Measurements from ENCODE around the gene GNPNAT1.
A peak's percentile ranks its signal among the peaks of the same experiment; 100 is the strongest.
"Not testable (repeated sequence)": the region's sequence is repeated elsewhere in the genome, so short reads cannot be mapped to it uniquely, and the experiment has no call there.

The GNPNAT1 gene

GRCh38 chr14:52790011-52790755 is 1.2 kb downstream of the GNPNAT1 start:
- no peak for DNase-seq (ENCODE audit: low read depth in 2 of 2)

- no peak for DNase-seq (ENCODE audit: low read depth in 2 of 2)
Measured at GRCh38 chr14:52789118-52789517, 2.3 kb downstream of the GNPNAT1 start.

DNA sequence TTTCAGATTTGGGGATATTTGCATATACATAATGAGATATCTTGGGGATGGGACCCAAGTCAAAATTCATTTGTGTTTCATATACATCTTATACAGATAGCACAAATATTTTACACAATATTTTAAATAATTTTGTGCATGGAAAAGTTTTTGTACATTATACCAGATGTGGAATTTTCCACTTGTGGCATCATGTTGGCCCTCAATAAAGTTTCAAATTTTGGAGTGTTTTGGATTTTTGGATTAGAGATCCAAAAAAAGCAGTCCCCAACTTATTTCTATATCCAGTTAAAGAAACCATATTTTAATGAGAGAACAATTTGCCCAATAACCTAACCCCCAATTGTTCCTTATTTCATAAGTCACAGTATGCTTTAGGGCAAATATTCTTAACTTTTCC is 4.5 kb downstream of the GNPNAT1 start:
- no peak for DNase-seq (ENCODE audit: low read depth in 2 of 2)

DNA sequence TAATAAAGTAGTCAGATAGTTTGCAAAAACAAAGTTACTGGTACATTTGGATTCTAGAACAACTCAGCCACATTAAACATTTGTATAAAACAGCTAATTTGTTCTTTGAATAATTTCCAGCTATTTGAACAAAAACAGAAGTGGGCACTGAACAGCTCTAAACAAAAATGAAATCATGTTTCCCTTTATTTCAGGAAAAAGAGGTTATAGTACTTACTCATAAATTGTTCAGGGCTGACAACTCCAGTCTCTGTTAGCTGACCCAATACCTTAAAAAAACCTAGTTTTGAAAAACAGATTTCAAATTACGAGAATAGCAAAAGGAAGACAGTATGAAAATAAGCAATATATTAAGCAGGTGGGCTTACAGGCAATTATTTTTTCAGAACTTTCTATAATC is 8.2 kb downstream of the GNPNAT1 start:
- DNase-seq (ENCODE audit: low read depth in 2 of 2), result no peak

DNA sequence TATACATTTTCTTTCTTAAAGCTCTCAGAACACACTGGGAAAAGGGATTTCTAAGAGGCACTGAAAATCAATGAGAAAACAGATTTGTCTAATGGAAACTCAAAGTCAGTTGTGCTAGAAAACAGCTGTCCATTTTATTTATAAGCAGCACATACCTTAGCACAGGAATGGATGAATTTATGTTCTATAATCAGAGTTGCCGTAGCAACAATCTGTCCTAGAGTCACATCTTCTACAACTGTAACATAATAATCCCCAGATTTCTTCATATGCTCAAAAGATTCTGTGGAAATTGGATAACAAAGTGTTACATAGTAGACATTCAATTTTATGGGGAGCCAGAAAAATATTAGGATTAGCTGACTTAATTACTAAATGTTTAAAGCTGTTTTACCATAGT is 9.8 kb downstream of the GNPNAT1 start:
- no peak for DNase-seq (ENCODE audit: low read depth in 2 of 2)

- no peak for DNase-seq (ENCODE audit: low read depth in 2 of 2)
Measured at GRCh38 chr14:52780893-52781292, 10.5 kb downstream of the GNPNAT1 start.

- no peak for DNase-seq (ENCODE audit: low read depth in 2 of 2)
Measured at GRCh38 chr14:52778702-52779101, 12.7 kb downstream of the GNPNAT1 start.

DNA sequence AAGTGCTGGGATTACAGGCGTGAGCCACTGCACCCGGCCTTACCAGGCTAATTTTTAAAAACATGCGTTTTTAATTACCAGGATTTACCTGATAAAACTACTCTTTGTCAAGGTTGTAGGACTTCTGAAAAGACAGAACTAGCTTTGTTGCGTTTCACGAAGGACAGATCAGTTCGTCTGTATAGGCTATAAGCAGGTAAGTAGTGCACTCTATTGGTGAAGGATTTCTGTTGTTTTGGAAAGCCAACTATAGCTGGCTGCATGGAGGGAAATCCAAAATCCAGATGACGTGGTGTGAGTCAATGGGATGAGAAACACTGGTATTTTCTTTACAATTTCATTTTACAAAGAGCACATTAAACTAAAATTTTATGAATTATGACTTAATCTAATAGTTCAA is 14.6 kb downstream of the GNPNAT1 start:
- no peak for DNase-seq (ENCODE audit: low read depth in 2 of 2)

DNA sequence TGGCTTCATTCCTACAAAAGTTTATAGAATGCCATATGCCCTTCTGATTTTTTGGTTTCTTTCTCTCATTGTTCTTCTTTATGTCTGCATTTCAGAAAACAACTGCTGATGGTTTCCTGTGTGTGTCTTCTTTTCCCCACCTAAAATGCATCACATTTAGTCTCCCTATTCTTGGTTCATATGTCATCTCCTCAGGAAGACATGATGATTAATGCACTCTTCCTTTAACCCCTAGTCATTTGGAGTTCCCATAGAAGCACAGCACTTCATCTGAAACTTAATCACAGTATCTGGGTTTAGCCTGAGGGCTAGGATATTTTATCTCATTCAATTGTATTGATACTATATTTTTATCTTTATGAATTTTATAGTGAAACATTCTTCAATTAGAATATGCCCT is 21.5 kb downstream of the GNPNAT1 start:
- DNase-seq (ENCODE audit: low read depth in 2 of 2), result no peak

DNA sequence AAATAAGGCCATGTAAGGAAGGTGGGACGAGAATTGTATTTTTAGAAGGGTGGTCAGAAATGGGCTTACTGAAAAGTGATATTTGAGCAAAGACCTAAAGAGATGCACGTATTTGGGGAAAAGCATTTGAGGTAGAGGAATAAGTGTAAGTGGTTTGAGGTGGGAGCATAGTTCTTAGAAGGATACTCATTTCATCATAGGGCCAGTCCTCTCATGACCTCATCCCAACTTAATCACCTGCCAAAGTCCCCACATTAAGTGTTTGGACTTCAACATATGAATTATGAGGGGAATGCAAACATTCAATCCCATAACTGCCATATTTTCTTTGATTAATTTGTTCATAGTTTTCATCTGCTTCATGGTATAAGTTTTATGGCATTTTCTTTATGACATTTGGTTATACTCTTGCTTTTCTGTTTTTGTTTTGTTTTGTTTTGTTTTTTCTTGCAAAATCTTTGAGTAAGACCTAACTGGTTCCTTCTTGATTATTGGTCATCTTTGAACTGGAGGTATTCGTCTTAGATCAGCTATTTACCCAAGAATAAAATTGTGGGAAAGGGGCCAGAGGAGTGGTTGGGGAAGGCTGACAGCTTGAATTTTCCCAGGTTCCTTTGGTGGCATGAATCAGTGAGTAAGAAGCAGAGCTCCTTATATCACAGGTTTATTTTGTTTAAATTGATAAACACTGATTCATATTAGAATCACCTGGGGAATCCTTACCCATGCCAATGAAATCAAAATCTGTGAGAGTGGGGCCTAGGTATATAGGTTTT is 24.2 kb downstream of the GNPNAT1 start:
- no peak for DNase-seq (ENCODE audit: low read depth in 2 of 2)

GRCh38 chr14:52762923-52763322 is 28.5 kb downstream of the GNPNAT1 start:
- DNase-seq (ENCODE audit: low read depth in 2 of 2), result not testable (repeated sequence)

DNA sequence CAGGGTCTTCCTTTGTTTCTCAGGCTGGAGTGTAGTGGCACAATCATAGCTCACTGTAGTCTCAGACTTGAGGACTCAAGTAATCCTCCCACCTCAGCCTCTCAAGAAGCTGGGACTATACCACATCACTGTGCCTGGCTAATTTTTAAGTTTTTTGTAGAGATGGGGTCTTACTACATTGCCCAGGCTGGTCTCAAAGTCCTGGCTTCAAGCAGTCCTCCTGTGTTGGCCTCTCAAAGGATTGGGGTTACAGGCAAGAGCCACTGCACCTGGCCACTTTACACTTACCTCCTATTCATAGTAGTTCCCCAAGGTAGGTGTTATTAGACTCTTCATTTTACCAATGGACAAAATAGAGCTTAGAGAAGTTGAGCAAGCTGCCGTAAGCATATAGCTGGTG is 32.3 kb downstream of the GNPNAT1 start:
- no peak for DNase-seq (ENCODE audit: low read depth in 2 of 2)

GRCh38 chr14:52755607-52756316 is 35.6 kb downstream of the GNPNAT1 start:
- no peak for DNase-seq (ENCODE audit: low read depth in 2 of 2)

DNA sequence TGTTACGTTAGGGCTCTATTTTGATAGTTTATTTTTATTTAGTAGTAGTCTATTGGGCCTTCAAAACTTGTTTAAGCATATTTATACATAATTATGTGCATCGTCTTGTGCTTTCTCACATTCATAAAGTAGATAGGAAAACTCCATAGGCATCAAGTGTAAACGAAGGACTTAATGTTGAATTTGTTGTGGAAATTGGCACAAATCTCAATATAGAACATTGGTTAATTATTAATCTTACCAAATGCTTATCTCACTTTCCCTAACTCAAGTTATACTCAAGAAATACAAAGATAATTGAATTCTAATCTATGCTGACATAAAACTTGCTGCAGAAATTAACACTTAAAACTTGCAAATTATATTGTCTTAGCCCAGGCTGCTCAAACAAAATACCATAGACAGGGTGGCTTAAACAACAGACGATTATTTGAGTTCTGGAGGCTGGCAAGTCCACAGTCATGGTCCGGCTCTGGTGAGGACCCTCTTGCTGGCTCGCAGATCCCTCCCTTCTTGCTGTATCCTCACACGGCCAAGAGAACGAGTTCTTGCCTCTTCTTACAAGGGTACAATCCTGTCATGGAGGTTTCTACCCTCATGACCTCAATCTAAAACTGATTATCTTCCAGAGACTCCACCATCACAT is 42.6 kb downstream of the GNPNAT1 start:
- no peak for DNase-seq (ENCODE audit: low read depth in 2 of 2)

- no peak for DNase-seq (ENCODE audit: low read depth in 2 of 2)
Measured at GRCh38 chr14:52741865-52742264, 49.5 kb downstream of the GNPNAT1 start.

DNA sequence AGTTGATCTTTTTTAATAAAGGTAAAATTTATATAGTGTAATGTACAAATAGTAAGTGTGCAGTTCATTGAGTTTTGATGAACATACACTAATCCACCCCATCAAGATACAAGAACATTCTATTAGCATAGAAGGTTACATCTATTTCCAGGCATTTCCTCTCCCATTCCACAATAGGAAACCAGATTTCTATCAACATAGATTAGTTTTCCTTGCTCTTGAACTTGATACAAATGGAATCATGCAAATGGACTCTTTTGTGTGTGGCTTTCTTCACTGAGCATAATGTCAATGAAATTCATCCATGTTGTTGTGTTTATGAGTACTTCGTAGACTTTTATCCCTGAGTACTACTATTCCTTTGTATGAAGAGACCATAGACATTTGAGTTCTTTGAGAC is 50.7 kb downstream of the GNPNAT1 start:
- no peak for DNase-seq (ENCODE audit: low read depth in 2 of 2)

DNA sequence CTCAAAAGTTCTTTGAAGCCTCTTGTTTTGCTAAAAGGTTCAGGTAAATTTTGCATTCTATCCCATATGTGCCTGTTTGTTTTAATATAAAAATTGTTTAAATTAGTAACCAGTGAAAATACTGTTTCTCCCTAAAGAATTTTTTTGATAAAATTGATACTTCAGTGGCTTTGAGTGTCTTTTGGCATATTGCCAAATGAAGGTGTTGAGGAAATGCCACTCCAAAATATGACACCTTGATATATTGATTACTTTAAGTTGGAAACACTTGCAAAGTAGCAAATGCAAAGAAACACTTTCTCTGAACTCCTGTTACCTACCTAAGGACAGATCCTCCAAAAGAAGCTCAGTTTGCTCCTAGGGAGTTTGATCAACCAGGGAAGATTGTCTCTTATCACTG is 53.0 kb downstream of the GNPNAT1 start:
- DNase-seq (ENCODE audit: low read depth in 2 of 2), result no peak

DNA sequence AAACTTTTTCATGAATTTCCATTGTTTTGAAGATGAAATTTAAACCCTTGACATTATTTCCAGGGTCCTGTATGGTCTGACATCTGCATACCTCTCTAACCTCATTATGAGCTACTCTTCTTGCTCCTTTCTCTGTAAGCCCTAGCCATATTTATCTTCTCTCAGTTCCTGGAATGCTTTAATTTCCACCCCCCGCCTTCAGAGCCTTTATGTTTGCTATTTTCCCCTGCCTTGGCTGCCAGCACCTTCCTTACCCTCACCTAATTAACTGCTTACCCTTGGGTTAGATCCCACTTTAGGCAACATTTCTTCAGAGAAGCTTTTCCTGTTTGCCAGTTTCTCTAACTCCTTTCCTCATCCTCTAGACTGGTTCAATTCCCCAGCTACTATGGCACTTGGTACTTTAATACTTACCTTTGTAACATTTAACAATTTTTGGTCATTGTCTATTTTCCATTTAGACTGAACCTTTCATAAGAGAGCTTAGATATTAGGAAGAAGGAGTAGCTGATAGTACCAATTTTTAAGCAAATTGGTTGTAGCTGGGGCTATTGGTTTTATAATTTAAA is 55.4 kb downstream of the GNPNAT1 start:
- no peak for DNase-seq (ENCODE audit: low read depth in 2 of 2)

- no peak for DNase-seq (ENCODE audit: low read depth in 2 of 2)
Measured at GRCh38 chr14:52733824-52734223, 57.6 kb downstream of the GNPNAT1 start.

- DNase-seq (ENCODE audit: low read depth in 2 of 2), result no peak
Measured at GRCh38 chr14:52730709-52731111, 60.7 kb downstream of the GNPNAT1 start.

DNA sequence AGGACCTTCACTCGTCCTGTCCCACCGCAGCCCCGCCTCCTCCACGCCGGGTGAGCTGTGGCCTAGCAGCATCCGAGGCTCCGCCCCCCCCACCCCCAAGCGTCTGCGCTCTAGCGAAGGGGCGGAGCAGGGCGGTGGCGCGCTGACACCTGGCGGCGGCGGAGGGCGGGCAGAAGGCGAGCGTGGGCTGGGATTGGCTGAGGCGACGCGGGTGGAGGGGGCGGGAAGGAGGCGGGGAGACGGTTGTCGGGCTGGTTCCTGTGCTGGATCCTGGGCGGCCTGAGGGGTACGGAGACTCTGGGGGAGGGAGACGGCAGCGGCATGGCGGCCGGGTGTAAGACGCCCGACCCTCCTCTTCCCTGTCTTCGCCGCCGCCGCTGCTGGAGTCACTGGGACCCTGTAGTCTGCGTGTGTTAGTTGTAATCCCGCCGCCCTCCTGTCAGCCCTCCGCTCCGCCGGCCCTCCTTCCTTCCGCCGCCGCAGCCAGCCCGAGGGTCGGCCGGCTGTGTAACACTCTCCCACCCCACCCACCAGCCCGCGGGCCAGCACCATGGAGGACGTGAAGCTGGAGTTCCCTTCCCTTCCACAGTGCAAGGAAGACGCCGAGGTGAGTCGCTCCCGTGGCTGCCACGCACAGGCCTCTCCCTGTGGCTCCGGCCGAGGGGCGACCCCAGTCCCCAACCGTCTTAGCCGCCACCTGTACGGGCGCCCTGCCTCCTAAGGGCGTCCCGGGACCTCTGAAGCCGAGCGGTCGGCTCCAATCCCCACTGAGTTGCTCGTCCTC is 61.3 kb downstream of the GNPNAT1 start, which contains the start of gene STYX:
Gene STYX (plus strand): TSS at position 242 of the 784 bp plus-strand sequence. CDS start 309 bp downstream, at position 551.
- DNase-seq (ENCODE audit: low read depth in 2 of 2), result peak; percentile 97 to 98

Data from stimulated activated CD4-positive, alpha-beta T cell treated with anti-CD3 and anti-CD28 coated beads, Interleukin-15, amount 100 ng/mL, for 48 hours (primary cell).